Omental fat pad (tissue), 4 donors: ENCODE results near the gene SRD5A1. TPM values are rescaled to one million over a fixed set of nuclear protein-coding genes. Genes with fewer than 3 reads are reported as not detected.

Experiments used
- ATAC-seq: fragments of 150-250 bp; one replicate; pipeline ENCODE4 v1.9.1; 2016; ENCODE audit warnings: mild to moderate bottlenecking, moderate library complexity; ENCODE audit not compliant: low FRiP score
- DNase-seq: peaks from one replicate; pipeline ENCODE4 v3.0.0-alpha.2; 2019; ENCODE audit warnings: low spot score
- CTCF ChIP-seq, 3 donors: fragments of 450-650 bp; IDR thresholded peaks; one replicate each; pipeline ENCODE4 v1.5.1; 2016 to 2017; ENCODE audit warnings: antibody characterized with exemption in 3 of 3, mild to moderate bottlenecking in 3 of 3, moderate library complexity in 2 of 3
- total RNA-seq, 4 donors: library from RNA; depleted of rRNA; stranded (reverse); fragments of >200 nt; gene quantifications; one replicate each; pipeline ENCODE4 v1.1.0, GENCODE V29; 2016

Gene SRD5A1
- total RNA-seq, 4 donors from 2014 or later, result 2.3 to 6.7 (median 6.0) TPM

- no peak for TF ChIP-seq CTCF (IDR thresholded peaks at IDR 0.05)
- DNase-seq, result no peak
- ATAC-seq, result no peak
Measured at GRCh38 chr5:6587171-6587570, 46.1 kb upstream of the SRD5A1 start.

GRCh38 chr5:6590581-6590980 lies 42.7 kb upstream of the SRD5A1 start:
- TF ChIP-seq CTCF (IDR thresholded peaks at IDR 0.05), result no peak
- ATAC-seq, result no peak
- DNase-seq, result no peak

GRCh38 chr5:6591671-6592288 lies 41.5 kb upstream of the SRD5A1 start:
- DNase-seq (no peak), ATAC-seq (no peak)
- no peak for TF ChIP-seq CTCF (IDR thresholded peaks at IDR 0.05)

GRCh38 chr5:6592601-6593000 lies 40.6 kb upstream of the SRD5A1 start:
- peak; percentile 57 for ATAC-seq
- no peak for TF ChIP-seq CTCF (IDR thresholded peaks at IDR 0.05)
- DNase-seq, result no peak

- DNase-seq (no peak), ATAC-seq (no peak)
Measured at GRCh38 chr5:6593148-6594016, 39.9 kb upstream of the SRD5A1 start.

GRCh38 chr5:6594066-6594465 lies 39.2 kb upstream of the SRD5A1 start:
- ATAC-seq (no peak), DNase-seq (no peak)
- no peak for TF ChIP-seq CTCF (IDR thresholded peaks at IDR 0.05)

More at GRCh38 chr5:6593148-6594016, 39.9 kb upstream of the SRD5A1 start:
- TF ChIP-seq CTCF (IDR thresholded peaks at IDR 0.05), result no peak
